ENCODE results near the gene LRCH2.

LRCH2 gene

GRCh38 chrX:115261148-115261547 lies 27.3 kb upstream of the LRCH2 start:
- Mint-ChIP-seq H3K27me3 (ENCODE audit: low read depth, poor library complexity) (peaks cover 2% of the 10 kb centered on the region), H3K4me3 (no peak overlapping the region), H3K36me3 (ENCODE audit: low read depth) (no peaks in the 10 kb centered on the region), H3K4me1 (peaks cover 13% of the 10 kb centered on the region), H3K27ac (no peak overlapping the region), H3K9me3 (no peaks in the 10 kb centered on the region)
- TF ChIP-seq, protein P1, sequence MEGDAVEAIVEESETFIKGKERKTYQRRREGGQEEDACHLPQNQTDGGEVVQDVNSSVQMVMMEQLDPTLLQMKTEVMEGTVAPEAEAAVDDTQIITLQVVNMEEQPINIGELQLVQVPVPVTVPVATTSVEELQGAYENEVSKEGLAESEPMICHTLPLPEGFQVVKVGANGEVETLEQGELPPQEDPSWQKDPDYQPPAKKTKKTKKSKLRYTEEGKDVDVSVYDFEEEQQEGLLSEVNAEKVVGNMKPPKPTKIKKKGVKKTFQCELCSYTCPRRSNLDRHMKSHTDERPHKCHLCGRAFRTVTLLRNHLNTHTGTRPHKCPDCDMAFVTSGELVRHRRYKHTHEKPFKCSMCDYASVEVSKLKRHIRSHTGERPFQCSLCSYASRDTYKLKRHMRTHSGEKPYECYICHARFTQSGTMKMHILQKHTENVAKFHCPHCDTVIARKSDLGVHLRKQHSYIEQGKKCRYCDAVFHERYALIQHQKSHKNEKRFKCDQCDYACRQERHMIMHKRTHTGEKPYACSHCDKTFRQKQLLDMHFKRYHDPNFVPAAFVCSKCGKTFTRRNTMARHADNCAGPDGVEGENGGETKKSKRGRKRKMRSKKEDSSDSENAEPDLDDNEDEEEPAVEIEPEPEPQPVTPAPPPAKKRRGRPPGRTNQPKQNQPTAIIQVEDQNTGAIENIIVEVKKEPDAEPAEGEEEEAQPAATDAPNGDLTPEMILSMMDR (IDR thresholded peaks at IDR 0.05) = no peak
- DNase-seq = no peak

- Mint-ChIP-seq H3K4me1 (peaks cover 13% of the 10 kb centered on the region), H3K27ac (no peak overlapping the region), H3K4me3 (no peak overlapping the region), H3K27me3 (ENCODE audit: low read depth, poor library complexity) (peaks cover 2% of the 10 kb centered on the region), H3K36me3 (ENCODE audit: low read depth) (no peaks in the 10 kb centered on the region), H3K9me3 (no peaks in the 10 kb centered on the region)
- no peak for DNase-seq
- TF ChIP-seq, protein P1 (IDR thresholded peaks at IDR 0.05) = no peak
Observed at GRCh38 chrX:115260330-115260729, 26.4 kb upstream of the LRCH2 start.

DNA sequence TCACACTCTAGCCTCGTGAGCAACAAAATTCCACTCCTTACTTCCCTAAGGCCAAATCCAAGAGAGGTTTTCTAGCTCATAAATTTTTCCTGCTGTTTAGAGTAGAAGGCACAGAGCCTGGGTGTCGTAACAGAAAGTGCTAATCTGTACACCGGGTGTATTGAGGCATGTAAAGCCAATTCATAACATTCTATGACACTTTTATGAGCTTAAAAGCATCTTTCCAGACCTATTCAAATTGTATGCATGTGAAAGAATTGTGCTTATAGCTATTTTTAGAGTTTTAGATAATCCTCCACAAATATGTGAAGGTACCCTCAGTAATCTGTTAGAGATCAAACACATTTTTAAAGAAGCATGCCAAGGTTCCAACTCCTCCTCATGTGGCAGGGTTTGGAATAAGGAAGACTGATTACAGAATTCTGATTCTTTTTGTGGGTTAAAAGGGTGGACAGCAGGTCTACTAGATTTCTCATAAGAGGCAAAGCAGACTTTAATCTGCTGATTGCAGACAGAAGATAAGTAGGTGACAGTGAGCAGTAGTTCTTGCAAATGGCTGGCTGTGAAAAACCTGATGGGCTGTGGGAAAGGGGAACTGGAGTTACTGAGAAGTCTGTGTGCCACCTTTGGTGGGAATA lies 25.5 kb upstream of the LRCH2 start:
- no peak for DNase-seq
- no peaks in the 10 kb centered on the region for H3K36me3 Mint-ChIP-seq (ENCODE audit: low read depth)
- peaks cover 2% of the 10 kb centered on the region for H3K27me3 Mint-ChIP-seq (ENCODE audit: low read depth, poor library complexity)
- H3K4me3 Mint-ChIP-seq = peak overlapping the region; percentile 35
- H3K4me1 Mint-ChIP-seq = peaks cover 13% of the 10 kb centered on the region
- H3K27ac Mint-ChIP-seq = peak overlapping the region; percentile 93
- H3K9me3 Mint-ChIP-seq = no peaks in the 10 kb centered on the region
- TF ChIP-seq, protein P1 (IDR thresholded peaks at IDR 0.05) = no peak

DNA sequence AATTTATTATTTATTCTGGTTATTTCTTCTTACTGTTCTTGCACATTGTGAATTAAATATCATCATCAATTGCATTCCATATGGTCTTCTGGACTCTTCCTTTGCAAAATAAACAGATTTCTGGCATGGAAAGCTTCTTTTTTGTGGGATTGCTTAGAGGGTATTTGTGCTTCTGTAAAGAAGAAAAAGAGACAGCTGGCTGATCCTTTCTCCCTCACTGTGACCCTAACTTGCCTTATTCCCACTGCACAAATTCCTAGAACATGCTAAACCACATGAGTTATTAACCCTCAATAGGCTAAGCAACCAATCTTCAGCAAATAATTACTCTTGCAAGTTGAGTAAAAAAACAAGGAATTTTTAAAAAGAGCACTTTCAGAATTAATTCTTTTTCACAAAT lies 23.8 kb upstream of the LRCH2 start:
- H3K9me3 Mint-ChIP-seq = no peaks in the 10 kb centered on the region
- TF ChIP-seq, protein P1 (IDR thresholded peaks at IDR 0.05) = no peak
- H3K27ac Mint-ChIP-seq = no peak overlapping the region
- no peaks in the 10 kb centered on the region for H3K36me3 Mint-ChIP-seq (ENCODE audit: low read depth)
- peaks cover 13% of the 10 kb centered on the region for H3K4me1 Mint-ChIP-seq
- DNase-seq = no peak
- H3K4me3 Mint-ChIP-seq = no peak overlapping the region
- peaks cover 2% of the 10 kb centered on the region for H3K27me3 Mint-ChIP-seq (ENCODE audit: low read depth, poor library complexity)

DNA sequence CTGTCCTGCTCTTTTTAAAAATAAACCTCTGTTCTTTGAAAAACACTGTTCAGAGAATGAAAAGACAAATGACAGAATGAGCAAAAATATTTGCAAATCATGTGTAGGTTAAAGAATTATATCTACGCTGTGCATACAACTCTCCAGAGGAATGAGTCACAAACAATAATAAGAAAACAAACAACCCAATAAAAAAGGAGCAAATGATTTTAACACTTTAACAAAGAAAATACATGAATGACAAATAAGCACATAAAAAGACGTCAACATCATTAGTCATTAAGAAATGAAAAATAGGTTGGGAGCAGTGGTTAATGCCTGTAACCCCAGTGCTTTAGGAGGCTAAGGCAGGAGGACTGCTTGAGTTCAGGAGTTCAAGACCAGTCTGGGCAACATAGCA lies 21.1 kb upstream of the LRCH2 start:
- Mint-ChIP-seq H3K36me3 (ENCODE audit: low read depth) (no peaks in the 10 kb centered on the region), H3K27me3 (ENCODE audit: low read depth, poor library complexity) (peaks cover under 1% of the 10 kb centered on the region), H3K4me1 (peaks cover 13% of the 10 kb centered on the region), H3K4me3 (no peak overlapping the region), H3K27ac (no peak overlapping the region), H3K9me3 (no peaks in the 10 kb centered on the region)
- no peak for DNase-seq
- TF ChIP-seq, protein P1 (IDR thresholded peaks at IDR 0.05) = no peak

Measured in nephron progenitor cell (in vitro differentiated cells).